Neural progenitor cell (in vitro differentiated cells): ENCODE data around the gene KCTD12.

Source experiments
- EZH2 ChIP-seq: fragments of 200-600 bp; sonication (generic); IDR thresholded peaks from 2 replicates; pipeline ENCODE4 v1.6.1; 2017; ENCODE audit warnings: antibody characterized with exemption, mild to moderate bottlenecking, moderate library complexity
- TF ChIP-seq, protein P1 (sequence below): fragments of 200-600 bp; sonication (generic); IDR thresholded peaks from 2 replicates; pipeline ENCODE4 v1.5.1; 2017; ENCODE audit warnings: antibody characterized with exemption, mild to moderate bottlenecking

DNA sequence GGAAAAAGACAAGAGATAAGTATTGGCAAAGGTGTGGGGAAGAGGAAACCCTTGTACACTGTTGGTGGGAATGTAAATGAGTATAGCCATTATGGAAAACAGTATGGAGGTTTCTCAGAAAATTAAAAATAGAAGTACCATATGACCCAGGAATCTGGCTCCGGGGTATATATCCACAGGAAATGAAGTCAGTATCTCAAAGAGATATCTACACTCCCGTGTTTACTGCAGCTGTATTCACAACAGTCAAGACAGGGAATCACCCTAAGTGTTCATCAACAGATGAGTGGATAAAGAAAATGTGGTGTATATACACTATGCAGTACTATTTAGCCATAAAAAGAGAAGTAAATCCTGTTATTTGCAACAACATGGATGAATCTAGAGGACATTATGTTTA, 13.5 kb downstream of the KCTD12 start:
- TF ChIP-seq EZH2, result no peak
- TF ChIP-seq, protein P1, sequence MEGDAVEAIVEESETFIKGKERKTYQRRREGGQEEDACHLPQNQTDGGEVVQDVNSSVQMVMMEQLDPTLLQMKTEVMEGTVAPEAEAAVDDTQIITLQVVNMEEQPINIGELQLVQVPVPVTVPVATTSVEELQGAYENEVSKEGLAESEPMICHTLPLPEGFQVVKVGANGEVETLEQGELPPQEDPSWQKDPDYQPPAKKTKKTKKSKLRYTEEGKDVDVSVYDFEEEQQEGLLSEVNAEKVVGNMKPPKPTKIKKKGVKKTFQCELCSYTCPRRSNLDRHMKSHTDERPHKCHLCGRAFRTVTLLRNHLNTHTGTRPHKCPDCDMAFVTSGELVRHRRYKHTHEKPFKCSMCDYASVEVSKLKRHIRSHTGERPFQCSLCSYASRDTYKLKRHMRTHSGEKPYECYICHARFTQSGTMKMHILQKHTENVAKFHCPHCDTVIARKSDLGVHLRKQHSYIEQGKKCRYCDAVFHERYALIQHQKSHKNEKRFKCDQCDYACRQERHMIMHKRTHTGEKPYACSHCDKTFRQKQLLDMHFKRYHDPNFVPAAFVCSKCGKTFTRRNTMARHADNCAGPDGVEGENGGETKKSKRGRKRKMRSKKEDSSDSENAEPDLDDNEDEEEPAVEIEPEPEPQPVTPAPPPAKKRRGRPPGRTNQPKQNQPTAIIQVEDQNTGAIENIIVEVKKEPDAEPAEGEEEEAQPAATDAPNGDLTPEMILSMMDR, result no peak
